ENCODE measurements around the gene RHCG.

- TF ChIP-seq CTCF (conservative IDR thresholded peaks at IDR 0.05 in 1 of 2, IDR thresholded peaks at IDR 0.05 in 1 of 2; ENCODE audit: extremely low read depth in 1 of 2, insufficient read depth in 1 of 2, low read depth in 1 of 2, low read length in 2 of 2): no peak
- no peak for TF ChIP-seq EZH2 (IDR thresholded peaks at IDR 0.05; ENCODE audit: borderline replicate concordance, low read length)
These were observed 52.8 kb downstream of the RHCG start for GRCh38 chr15:89443581-89443980.

Data from mammary epithelial cell (primary cell).